GM19351 (cell line): ENCODE results near the gene ERMP1.
"Not testable (repeated sequence)": the region's sequence is repeated elsewhere in the genome, so short reads cannot be mapped to it uniquely, and the experiment has no call there.

Experiments used
- ATAC-seq: cut with Tn5 transposase; IDR thresholded peaks from one replicate; pipeline ENCODE4 v1.9.1; 2021; ENCODE audit warnings: mild to moderate bottlenecking, moderate library complexity; ENCODE audit not compliant: unreplicated experiment

Gene ERMP1

GRCh38 chr9:5832538-5833529 lies at the start of gene ERMP1:
Gene ERMP1, minus strand, starts transcription at chr9:5833117. Its CDS starts 90 bp downstream, at chr9:5833027.
- peak; percentile 87 for ATAC-seq

- not testable (repeated sequence) for ATAC-seq
Observed at GRCh38 chr9:5882244-5883012, 49.5 kb upstream of the ERMP1 start.

GRCh38 chr9:5879419-5880181 lies 46.7 kb upstream of the ERMP1 start:
- ATAC-seq: no peak

GRCh38 chr9:5876711-5877110 lies 43.8 kb upstream of the ERMP1 start:
- no peak for ATAC-seq

- peak; percentile 47 for ATAC-seq
Observed at GRCh38 chr9:5876026-5876425, 43.1 kb upstream of the ERMP1 start.

GRCh38 chr9:5874048-5874447 lies 41.1 kb upstream of the ERMP1 start:
- ATAC-seq: no peak

GRCh38 chr9:5873439-5873838 lies 40.5 kb upstream of the ERMP1 start:
- ATAC-seq: no peak

- no peak for ATAC-seq
Observed at GRCh38 chr9:5872511-5872910, 39.6 kb upstream of the ERMP1 start.

- no peak for ATAC-seq
Observed at GRCh38 chr9:5871785-5872184, 38.9 kb upstream of the ERMP1 start.

GRCh38 chr9:5870691-5871090 lies 37.8 kb upstream of the ERMP1 start:
- ATAC-seq: no peak

GRCh38 chr9:5870020-5870339 lies 37.1 kb upstream of the ERMP1 start:
- no peak for ATAC-seq

- no peak for ATAC-seq
Observed at GRCh38 chr9:5869315-5870019, 36.5 kb upstream of the ERMP1 start.

- ATAC-seq: no peak
Observed at GRCh38 chr9:5868235-5868634, 35.3 kb upstream of the ERMP1 start.

- no peak for ATAC-seq
Observed at GRCh38 chr9:5866685-5867084, 33.8 kb upstream of the ERMP1 start.

- no peak for ATAC-seq
Observed at GRCh38 chr9:5866272-5866671, 33.4 kb upstream of the ERMP1 start.

- ATAC-seq: no peak
Observed at GRCh38 chr9:5864446-5864845, 31.5 kb upstream of the ERMP1 start.

- ATAC-seq: no peak
Observed at GRCh38 chr9:5863092-5863746, 30.3 kb upstream of the ERMP1 start.

- no peak for ATAC-seq
Observed at GRCh38 chr9:5858833-5859232, 25.9 kb upstream of the ERMP1 start.

- no peak for ATAC-seq
Observed at GRCh38 chr9:5857928-5858327, 25.0 kb upstream of the ERMP1 start.
